Keratinocyte (primary cell): ENCODE results near the gene RET. TPM values are rescaled to one million over a fixed set of nuclear protein-coding genes. Genes with fewer than 3 reads are reported as not detected.

Source experiments
- DNase-seq: peaks from one replicate; pipeline ENCODE4 v3.0.0-alpha.2; 2011; ENCODE audit warnings: low read depth, missing footprints, low spot score
- FAIRE-seq: peaks from 2 replicates; lab custom pipeline; 2011; peaks lifted over from hg19 to GRCh38; lab: Jason Lieb, UNC
- H2AFZ ChIP-seq: 2 replicates; pipeline ENCODE4 v1.6.0; 2012; ENCODE audit warnings: low read length, control low read depth, inconsistent platforms; ENCODE audit not compliant: control insufficient read depth
- H3K27ac ChIP-seq: 2 replicates; pipeline ENCODE4 v1.5.1; 2011; ENCODE audit warnings: low read length; ENCODE audit not compliant: control insufficient read depth, insufficient read depth
- H3K27me3 ChIP-seq: 3 replicates; pipeline ENCODE4 v1.6.0; 2011; ENCODE audit warnings: low read length; ENCODE audit not compliant: control insufficient read depth, insufficient read depth; ENCODE audit errors: extremely low read depth
- H3K36me3 ChIP-seq, 2 experiments: 2 replicates in 1 of 2; 3 replicates in 1 of 2; pipeline ENCODE4 v1.5.1; 2011; ENCODE audit warnings: low read length in 2 of 2, mild to moderate bottlenecking in 1 of 2; ENCODE audit not compliant: control insufficient read depth in 2 of 2, insufficient read depth in 2 of 2; ENCODE audit errors: extremely low read depth in 1 of 2
- H3K4me1 ChIP-seq: 3 replicates; pipeline ENCODE4 v1.5.1; 2011; ENCODE audit warnings: low read length; ENCODE audit not compliant: control insufficient read depth, insufficient read depth; ENCODE audit errors: extremely low read depth
- H3K4me2 ChIP-seq: 3 replicates; pipeline ENCODE4 v1.6.0; 2011; ENCODE audit warnings: low read depth, low read length; ENCODE audit not compliant: control insufficient read depth, insufficient read depth; ENCODE audit errors: extremely low read depth
- H3K4me3 ChIP-seq, 3 experiments: fragments of 200-600 bp in 1 of 3; sonication (generic) in 1 of 3; 2 replicates in 2 of 3; 3 replicates in 1 of 3; pipeline ENCODE4 v1.5.1; 2011 to 2016; ENCODE audit warnings: low read length in 3 of 3, mild to moderate bottlenecking in 3 of 3, control low read depth in 2 of 3, inconsistent platforms in 1 of 3, low read depth in 1 of 3, mixed read lengths in 1 of 3, mixed run types in 1 of 3, moderate library complexity in 1 of 3; ENCODE audit not compliant: control insufficient read depth in 2 of 3, insufficient read depth in 2 of 3; ENCODE audit errors: extremely low read depth in 1 of 3
- H3K79me2 ChIP-seq: 2 replicates; pipeline ENCODE4 v1.6.0; 2012; ENCODE audit warnings: low read length; ENCODE audit not compliant: control insufficient read depth, insufficient read depth
- H3K9ac ChIP-seq: 3 replicates; pipeline ENCODE4 v1.6.0; 2011; ENCODE audit warnings: low read length; ENCODE audit not compliant: control insufficient read depth, insufficient read depth; ENCODE audit errors: extremely low read depth
- H3K9me1 ChIP-seq: 3 replicates; pipeline ENCODE4 v1.6.0; 2011; ENCODE audit warnings: low read length; ENCODE audit not compliant: control insufficient read depth, insufficient read depth; ENCODE audit errors: extremely low read depth
- H3K9me3 ChIP-seq: 2 replicates; pipeline ENCODE4 v1.5.1; 2012; ENCODE audit warnings: low read depth, low read length; ENCODE audit not compliant: control insufficient read depth
- H4K20me1 ChIP-seq: 3 replicates; pipeline ENCODE4 v1.6.0; 2011; ENCODE audit warnings: low read length; ENCODE audit not compliant: control insufficient read depth, insufficient read depth; ENCODE audit errors: extremely low read depth
- EZH2 ChIP-seq: IDR thresholded peaks from one replicate; pipeline ENCODE4 v1.6.1; 2012; ENCODE audit warnings: inconsistent platforms, mild to moderate bottlenecking, low read length, moderate library complexity
- dilution Hi-C: fragments of 300-500 bp; cut with MboI; formaldehyde crosslinking; loops from one replicate; pipeline ENCODE4 v1.7.0; 2020; ENCODE audit warnings: low sequenced_read_pairs; ENCODE audit not compliant: extremely low pct_ligation_motif_present
- polyA plus RNA-seq, 5 experiments: library from polyadenylated mRNA; depleted of rRNA in 3 of 5; stranded (reverse) in 3 of 5; stranded (forward) in 1 of 5; unstranded in 1 of 5; fragments of >200 nt; gene quantifications; 1 replicate in 1 of 5; 2 replicates in 3 of 5; 3 replicates in 1 of 5; pipeline versions ENCODE4 v1.2.1 to v1.2.3, GENCODE V29; 2011 to 2012; ENCODE audit warnings: missing spikeins in 2 of 5, low read depth in 1 of 5, low replicate concordance in 1 of 5
- TF ChIP-seq, protein P1 (sequence below), 3 experiments: IDR thresholded peaks in 1 of 3; conservative IDR thresholded peaks in 1 of 3; optimal IDR thresholded peaks in 1 of 3; 2 replicates in 2 of 3; 3 replicates in 1 of 3; pipeline versions ENCODE3 to v1.5.1; 2011; ENCODE audit warnings: low read length in 3 of 3, mild to moderate bottlenecking in 3 of 3, moderate library complexity in 2 of 3, control low read depth in 1 of 3, inconsistent platforms in 1 of 3; ENCODE audit not compliant: insufficient read depth in 2 of 3; ENCODE audit errors: extremely low read depth in 1 of 3

RET gene
- polyA plus RNA-seq, 1 donor (not counting 4 experiments of a cell fraction or from before 2014, with no cell fraction given), result 0.21 TPM

DNA sequence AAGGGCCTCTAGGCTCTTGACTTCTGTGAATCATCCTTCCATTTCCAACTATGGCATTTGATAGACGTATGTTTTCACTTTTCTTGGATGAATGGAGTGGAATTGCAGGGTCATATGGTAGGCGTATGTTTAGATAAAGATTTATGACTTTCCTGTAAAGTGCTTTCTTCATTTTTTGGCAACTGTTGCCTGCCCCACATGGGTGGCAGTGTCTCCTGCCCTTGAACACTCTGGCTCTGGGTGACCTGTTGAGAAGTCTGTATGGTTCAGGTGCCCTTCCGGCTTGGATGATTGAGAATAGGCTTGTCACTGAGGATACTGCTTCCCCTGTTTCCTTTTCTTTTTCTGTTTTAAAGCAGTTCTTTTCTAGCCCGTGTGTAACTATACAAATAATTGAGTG is 23.1 kb downstream of the RET start:
- no peaks in the 10 kb centered on the region for H3K9me1 ChIP-seq
- H3K27ac ChIP-seq, result no peak overlapping the region
- DNase-seq (no peak), FAIRE-seq (no peak)
- no peak overlapping the region for H2AFZ ChIP-seq
- H3K36me3 ChIP-seq, result no peaks in the 10 kb centered on the region
- peaks cover 12% of the 10 kb centered on the region for H3K27me3 ChIP-seq
- H3K4me2 ChIP-seq, result no peak overlapping the region
- dilution Hi-C loops, result no loop called here
- no peak for TF ChIP-seq EZH2
- TF ChIP-seq, protein P1, sequence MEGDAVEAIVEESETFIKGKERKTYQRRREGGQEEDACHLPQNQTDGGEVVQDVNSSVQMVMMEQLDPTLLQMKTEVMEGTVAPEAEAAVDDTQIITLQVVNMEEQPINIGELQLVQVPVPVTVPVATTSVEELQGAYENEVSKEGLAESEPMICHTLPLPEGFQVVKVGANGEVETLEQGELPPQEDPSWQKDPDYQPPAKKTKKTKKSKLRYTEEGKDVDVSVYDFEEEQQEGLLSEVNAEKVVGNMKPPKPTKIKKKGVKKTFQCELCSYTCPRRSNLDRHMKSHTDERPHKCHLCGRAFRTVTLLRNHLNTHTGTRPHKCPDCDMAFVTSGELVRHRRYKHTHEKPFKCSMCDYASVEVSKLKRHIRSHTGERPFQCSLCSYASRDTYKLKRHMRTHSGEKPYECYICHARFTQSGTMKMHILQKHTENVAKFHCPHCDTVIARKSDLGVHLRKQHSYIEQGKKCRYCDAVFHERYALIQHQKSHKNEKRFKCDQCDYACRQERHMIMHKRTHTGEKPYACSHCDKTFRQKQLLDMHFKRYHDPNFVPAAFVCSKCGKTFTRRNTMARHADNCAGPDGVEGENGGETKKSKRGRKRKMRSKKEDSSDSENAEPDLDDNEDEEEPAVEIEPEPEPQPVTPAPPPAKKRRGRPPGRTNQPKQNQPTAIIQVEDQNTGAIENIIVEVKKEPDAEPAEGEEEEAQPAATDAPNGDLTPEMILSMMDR (optimal IDR thresholded peaks at IDR 0.05 in 1 of 3, IDR thresholded peaks at IDR 0.05 in 1 of 3, conservative IDR thresholded peaks at IDR 0.05 in 1 of 3; ENCODE audit: extremely low read depth in 1 of 3, insufficient read depth in 2 of 3, low read length in 3 of 3), result no peak
- no peak overlapping the region for H3K9ac ChIP-seq
- no peaks in the 10 kb centered on the region for H3K9me3 ChIP-seq
- H3K4me1 ChIP-seq, result no peaks in the 10 kb centered on the region
- H4K20me1 ChIP-seq, result no peaks in the 10 kb centered on the region
- no peaks in the 10 kb centered on the region for H3K79me2 ChIP-seq
- H3K4me3 ChIP-seq, result no peak overlapping the region

DNA sequence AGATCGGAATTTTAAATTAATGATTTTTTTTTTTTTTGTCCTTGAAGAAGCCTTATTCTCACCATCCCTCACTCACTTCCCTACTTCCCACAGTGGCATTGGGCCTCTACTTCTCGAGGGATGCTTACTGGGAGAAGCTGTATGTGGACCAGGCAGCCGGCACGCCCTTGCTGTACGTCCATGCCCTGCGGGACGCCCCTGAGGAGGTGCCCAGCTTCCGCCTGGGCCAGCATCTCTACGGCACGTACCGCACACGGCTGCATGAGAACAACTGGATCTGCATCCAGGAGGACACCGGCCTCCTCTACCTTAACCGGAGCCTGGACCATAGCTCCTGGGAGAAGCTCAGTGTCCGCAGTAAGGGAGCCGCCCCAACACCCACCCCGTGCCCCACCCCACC is 23.5 kb downstream of the RET start:
- no peak for TF ChIP-seq EZH2
- TF ChIP-seq, protein P1 (optimal IDR thresholded peaks at IDR 0.05 in 1 of 3, IDR thresholded peaks at IDR 0.05 in 1 of 3, conservative IDR thresholded peaks at IDR 0.05 in 1 of 3; ENCODE audit: extremely low read depth in 1 of 3, insufficient read depth in 2 of 3, low read length in 3 of 3), result no peak
- dilution Hi-C loops, result no loop called here
- no peaks in the 10 kb centered on the region for H4K20me1 ChIP-seq
- H3K9ac ChIP-seq, result no peak overlapping the region
- H3K4me3 ChIP-seq, result no peak overlapping the region
- no peaks in the 10 kb centered on the region for H3K9me3 ChIP-seq
- H2AFZ ChIP-seq, result no peak overlapping the region
- H3K4me1 ChIP-seq, result peaks cover 3% of the 10 kb centered on the region
- DNase-seq (no peak), FAIRE-seq (no peak)
- no peak overlapping the region for H3K4me2 ChIP-seq
- H3K27me3 ChIP-seq, result peaks cover 13% of the 10 kb centered on the region
- no peaks in the 10 kb centered on the region for H3K9me1 ChIP-seq
- no peak overlapping the region for H3K27ac ChIP-seq
- no peaks in the 10 kb centered on the region for H3K79me2 ChIP-seq
- H3K36me3 ChIP-seq, result no peaks in the 10 kb centered on the region
